SW480 (cell line): ENCODE data around the gene YPEL4.
"Not testable (repeated sequence)": the region's sequence is repeated elsewhere in the genome, so short reads cannot be mapped to it uniquely, and the experiment has no call there.

Experiments used
- DNase-seq: peaks from one replicate; pipeline ENCODE4 v3.0.0-alpha.2; 2016; ENCODE audit warnings: low spot score

The YPEL4 gene, protein sequence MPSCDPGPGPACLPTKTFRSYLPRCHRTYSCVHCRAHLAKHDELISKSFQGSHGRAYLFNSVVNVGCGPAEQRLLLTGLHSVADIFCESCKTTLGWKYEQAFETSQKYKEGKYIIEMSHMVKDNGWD

GRCh38 chr11:57649826-57650738 lies at the start of gene YPEL4:
TSS of gene YPEL4 (minus strand) at chr11:57649912. CDS start at chr11:57647107, 2,805 bp downstream.
- DNase-seq = peak; percentile 58

- DNase-seq = no peak
These were observed 49.2 kb upstream of the YPEL4 start for GRCh38 chr11:57698843-57699365.

DNA sequence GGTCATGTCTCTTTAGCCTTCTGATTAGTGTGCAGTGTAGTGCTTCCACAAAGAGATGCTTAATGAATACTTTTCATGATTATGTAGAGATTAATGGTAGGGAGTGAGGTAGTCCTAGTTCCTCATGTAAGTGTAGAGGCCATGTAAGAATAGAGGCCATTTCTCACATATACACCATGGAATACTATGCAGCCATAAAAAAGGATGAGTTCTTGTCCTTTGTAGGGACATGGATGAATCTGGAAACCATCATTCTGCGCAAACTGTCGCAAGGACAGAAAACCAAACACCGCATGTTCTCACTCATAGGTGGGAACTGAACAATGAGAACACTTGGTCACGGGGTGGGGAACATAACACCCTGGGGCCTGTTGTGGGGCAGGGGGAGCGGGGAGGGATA lies 40.8 kb upstream of the YPEL4 start:
- not testable (repeated sequence) for DNase-seq

DNA sequence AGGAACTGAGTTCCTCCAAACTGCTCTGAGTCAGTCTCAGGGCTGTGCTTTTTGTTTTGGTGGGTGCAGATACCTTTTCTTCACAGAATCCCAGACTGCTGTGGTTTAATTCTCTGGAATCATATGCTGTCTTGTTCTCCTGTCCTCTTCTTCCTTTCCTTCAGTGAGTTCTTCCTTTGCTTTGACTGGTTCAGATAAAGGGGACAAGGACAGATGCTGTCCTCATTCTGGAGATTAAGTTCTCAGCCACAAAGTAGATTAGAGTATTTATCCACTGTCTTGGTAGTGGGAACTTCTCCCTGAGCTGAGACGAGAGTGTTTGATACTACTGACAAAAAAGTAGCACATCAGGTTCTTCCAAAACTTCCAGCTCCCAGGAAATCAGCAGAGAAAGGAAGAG lies 31.5 kb upstream of the YPEL4 start:
- no peak for DNase-seq

DNA sequence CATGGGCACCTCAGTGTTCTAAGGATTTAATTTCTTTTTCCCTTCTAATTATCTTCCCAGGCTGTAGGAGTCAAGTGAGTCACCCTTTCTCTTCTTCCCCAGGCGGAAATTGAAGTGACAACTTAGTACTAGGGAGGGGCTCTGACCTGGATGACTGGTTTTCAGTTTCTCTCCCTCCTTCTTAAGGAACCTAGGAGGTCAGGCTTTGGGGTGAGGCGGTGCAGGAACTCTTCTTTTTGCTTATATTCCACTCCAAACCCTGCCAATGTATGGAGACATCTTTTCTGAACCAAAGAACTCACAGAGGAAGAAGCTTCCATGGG lies 30.8 kb upstream of the YPEL4 start:
- DNase-seq = no peak

GRCh38 chr11:57679396-57679795 lies 29.7 kb upstream of the YPEL4 start:
- no peak for DNase-seq

- DNase-seq = no peak
These were observed 25.6 kb upstream of the YPEL4 start for GRCh38 chr11:57675176-57675941.

DNA sequence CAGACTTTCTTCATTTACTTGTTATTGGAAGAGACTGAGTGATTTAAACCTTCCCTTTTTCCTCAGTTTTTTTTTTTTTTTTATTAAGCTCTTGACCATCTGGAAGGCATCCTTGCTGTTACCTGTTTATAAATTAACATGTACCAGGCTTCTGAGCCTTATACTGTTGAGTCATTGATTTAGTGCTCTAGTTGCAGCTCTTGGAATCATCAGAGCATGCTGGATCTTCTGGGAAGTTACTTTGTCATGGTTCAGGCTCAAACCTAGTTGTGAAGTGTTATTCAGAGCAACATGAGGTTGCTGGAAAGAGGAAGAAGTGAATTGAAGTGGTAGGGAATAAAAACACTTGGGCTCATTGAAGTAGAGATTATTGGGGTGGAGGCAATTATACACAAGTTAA lies 24.5 kb upstream of the YPEL4 start:
- DNase-seq = no peak

DNA sequence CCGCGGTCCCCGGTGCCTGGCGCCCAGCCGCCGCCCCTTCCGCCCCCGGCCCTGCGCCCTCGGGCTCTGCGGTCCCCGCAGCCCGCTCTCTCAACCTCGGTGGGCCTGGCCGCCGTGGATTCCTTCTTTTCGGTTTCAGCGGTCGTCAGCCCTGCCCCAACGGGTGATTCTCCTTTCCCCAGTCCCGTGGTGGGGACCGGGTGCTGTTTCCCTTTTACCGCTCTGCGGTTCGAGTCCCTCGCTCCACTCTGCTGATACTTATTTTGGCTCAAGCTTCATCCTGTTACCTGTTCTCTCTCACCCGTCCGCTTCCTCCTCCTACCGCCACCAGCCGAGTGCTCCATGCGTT lies 18.7 kb upstream of the YPEL4 start:
- peak; percentile 47 for DNase-seq

DNA sequence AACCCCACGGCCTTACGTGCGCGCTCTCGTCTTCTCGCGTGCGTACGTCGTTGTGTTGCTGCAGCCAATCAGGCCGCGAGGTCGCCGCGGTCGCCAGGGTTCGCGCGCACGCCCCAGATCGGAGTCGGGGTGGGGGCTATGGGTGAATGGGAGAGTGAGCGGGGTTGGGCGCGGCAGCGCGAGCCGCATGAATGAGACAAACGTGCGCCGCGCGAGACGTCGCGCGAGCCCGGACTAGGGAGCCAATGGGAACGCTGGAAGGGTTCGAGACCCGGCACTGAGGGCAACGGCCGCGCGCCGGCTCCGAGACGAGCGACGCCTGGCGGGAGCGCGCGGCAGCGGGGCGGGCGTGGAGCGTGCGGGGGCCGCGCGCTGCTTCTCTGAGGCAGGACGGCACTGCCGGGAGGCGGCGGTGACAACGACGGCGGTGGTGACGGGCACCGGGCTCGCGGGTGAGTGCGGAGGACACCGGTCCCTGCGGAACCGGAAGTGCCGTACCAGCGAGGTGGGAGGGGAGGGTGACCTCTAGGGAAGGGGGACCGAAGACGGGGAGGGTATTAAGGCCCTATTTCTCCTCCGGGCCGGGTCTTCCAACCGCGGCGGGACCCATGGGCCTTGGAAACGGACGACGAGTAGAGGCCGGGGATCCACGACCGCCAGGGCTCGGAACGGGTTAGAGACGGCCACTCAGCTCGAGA lies 18.2 kb upstream of the YPEL4 start, which contains the start of gene ZDHHC5:
ZDHHC5 (plus strand) TSS at position 379 of the 698 bp plus-strand sequence. CDS start 4,977 bp downstream, outside the sequence.
- peak; percentile 99 for DNase-seq

- peak; percentile 99 for DNase-seq
These were observed 17.5 kb upstream of the YPEL4 start for GRCh38 chr11:57667117-57667735.

- no peak for DNase-seq
These were observed 14.3 kb upstream of the YPEL4 start for GRCh38 chr11:57663975-57664374.

DNA sequence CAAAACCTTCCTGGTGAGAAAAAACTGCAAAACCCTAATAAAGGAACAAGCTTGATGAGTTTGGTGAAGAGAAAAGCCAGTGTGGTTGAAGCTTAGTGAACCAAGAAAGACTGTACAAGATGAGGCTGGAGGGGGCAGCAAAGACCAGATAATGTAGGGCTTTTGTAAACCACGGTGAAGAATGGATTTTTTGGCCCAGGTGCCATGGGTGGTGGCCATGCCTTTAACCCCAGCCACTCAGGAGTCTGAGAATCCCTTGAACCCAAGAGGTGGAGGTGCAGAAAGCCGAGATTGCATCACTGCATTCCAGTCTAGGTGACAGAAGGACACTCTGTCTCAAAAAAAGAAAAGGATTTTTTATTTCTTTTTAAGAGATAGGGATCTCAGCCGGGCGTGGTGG lies 13.2 kb upstream of the YPEL4 start:
- DNase-seq = no peak

- DNase-seq = no peak
These were observed 10.0 kb upstream of the YPEL4 start for GRCh38 chr11:57659669-57660068.

- no peak for DNase-seq
These were observed 8.3 kb upstream of the YPEL4 start for GRCh38 chr11:57658023-57658361.

GRCh38 chr11:57657194-57658022 lies 7.7 kb upstream of the YPEL4 start, which contains the start of gene CLP1:
TSS of gene CLP1 (plus strand) at chr11:57657762. CDS start at chr11:57659477, 1,715 bp downstream.
- peak; percentile 98 for DNase-seq

- no peak for DNase-seq
These were observed 7.1 kb upstream of the YPEL4 start for GRCh38 chr11:57656885-57657193.

GRCh38 chr11:57653163-57653562 lies 3.5 kb upstream of the YPEL4 start:
- DNase-seq = no peak

GRCh38 chr11:57652662-57653061 lies 3.0 kb upstream of the YPEL4 start:
- no peak for DNase-seq

- not testable (repeated sequence) for DNase-seq
These were observed 2.5 kb upstream of the YPEL4 start for GRCh38 chr11:57652230-57652629.

GRCh38 chr11:57651408-57651807 lies 1.7 kb upstream of the YPEL4 start:
- DNase-seq = no peak
